GM21737 (cell line): Measurements from ENCODE around the gene CDC42BPB.

Source experiments
- ATAC-seq: cut with Tn5 transposase; IDR thresholded peaks from one replicate; pipeline ENCODE4 v1.9.1; 2021; ENCODE audit warnings: mild to moderate bottlenecking, moderate library complexity; ENCODE audit not compliant: unreplicated experiment

The CDC42BPB gene

DNA sequence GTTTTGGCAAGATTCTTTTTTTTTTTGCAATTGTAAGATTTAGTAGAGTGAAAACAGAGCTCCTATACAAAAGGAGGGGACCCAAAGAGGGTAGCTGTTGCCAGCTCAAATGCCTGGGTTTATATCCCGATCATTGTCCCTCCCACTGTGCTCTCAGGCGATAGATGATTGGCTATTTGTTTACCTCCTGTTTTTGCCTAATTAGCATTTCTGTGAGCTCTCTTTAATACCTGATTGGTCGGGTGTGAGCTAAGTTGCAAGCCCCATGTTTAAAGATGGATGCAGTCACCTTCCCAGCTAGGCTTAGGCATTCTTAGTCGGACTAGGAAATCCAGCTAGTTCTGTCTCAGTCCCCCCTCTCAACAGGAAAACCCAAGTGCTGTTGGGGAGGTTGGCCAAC lies 39.0 kb upstream of the CDC42BPB start:
- ATAC-seq, result no peak

DNA sequence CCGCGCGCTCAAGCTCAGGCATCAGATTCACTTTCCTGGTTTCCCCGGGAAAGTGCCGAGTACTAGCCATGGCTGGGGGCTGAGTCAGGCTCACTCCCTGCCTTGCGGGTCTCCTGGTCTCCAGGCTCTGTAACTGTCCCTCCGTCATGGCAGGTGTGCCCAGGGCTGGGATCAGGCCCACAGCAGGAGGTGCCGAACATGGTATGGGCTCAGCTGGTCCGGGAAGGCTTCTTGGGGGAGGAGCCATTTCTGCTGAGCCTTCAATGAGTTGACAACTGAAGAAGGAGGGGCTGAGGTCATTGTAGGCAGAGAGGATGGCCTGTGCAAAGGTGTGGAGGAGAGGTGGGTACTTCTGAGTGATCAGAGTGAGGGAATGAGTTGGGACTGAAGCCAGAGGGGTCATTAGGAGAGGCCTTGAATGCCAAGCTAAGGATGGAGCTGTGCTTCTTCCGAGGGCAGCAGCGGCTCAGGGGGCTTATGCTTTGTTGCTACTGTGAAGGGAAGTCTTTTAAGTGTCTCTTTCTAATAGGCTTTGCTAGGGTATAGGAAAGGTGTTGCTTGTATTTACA lies 37.9 kb upstream of the CDC42BPB start:
- ATAC-seq, result no peak

DNA sequence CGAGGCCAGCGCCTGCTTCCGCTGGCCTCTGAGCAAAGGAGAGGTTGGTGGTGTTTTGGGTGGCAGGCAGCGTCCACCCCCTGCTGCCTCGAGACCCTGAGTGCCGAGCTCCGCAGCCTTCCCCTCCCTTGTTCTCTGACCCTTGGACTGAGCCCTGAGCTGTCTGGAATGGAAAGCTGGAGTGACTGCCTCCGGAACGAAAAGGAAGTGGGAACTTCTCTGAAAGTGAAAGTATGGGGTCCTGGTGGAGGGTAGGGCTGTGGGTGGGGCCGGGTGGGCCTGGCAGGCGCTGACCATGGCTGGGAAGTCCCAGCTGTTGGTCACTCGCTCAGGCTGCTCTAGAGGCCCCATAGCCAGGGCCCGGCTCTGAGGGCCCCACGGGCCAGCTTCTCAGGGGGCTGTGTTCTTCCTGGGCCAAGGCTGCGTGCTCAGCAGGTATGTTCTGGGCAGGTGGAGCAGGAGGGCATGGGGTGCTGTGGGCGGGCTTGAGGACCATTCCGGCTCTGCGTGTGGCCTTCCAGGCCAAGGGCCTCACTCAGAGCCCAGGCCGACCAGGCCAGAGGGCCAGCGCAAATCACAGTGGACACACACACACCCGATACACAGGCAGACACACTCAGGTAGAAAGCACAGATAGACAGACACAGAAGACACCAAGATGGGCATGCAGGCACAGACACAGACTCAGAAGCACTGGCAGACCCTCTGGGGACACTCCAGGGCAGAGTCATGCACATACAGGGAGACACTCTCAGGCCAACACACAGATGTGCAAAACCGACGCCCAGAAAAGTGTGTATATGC lies 37.3 kb upstream of the CDC42BPB start, which contains the start of gene EXOC3L4:
EXOC3L4 (plus strand) TSS at position 320 of the 804 bp plus-strand sequence. CDS start 5,495 bp downstream, outside the sequence.
- no peak for ATAC-seq

DNA sequence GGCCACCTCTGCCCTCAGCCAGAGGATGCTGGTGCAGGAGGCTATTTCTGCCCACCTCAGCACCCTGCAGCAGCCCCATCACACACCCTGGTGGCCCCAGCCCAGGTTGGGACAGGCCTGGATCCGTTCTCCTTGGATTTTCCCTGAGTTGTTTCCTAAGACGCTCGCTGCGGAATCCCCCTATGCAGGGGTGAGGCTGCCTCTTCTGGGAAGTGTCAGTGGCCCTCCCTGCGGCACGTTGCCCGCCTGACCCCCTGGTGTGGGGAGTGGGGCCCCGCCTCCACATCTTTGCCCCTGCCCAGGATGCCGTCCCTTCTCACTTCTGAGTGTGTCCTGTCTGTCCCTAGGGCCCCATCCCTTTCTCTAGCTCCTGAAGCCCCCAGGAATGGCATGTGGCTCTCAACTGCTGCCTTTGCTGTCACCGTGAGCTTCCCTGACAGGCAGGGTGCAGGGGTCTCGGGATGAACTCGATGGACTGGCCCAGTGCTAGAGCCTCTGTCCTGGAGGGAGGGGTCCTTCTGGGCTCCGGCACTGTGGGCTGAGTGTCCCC lies 36.6 kb upstream of the CDC42BPB start:
- no peak for ATAC-seq

DNA sequence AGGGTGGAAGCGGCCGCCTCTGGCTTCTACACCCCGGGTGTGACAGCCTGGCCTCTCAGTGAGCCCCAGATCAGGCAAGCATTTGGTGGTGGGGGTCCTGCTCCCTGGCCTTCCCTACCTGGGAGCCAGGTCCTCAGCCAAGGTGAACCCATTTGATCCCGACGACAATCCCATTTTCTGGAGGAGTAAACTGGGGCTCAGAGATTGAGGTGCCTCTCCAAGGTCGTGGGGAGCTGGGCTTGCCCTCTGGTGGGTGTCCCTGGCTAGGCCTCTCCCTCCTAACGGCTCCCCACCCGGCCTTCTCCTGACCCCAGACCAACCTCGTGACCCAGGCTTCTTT lies 34.5 kb upstream of the CDC42BPB start:
- no peak for ATAC-seq

DNA sequence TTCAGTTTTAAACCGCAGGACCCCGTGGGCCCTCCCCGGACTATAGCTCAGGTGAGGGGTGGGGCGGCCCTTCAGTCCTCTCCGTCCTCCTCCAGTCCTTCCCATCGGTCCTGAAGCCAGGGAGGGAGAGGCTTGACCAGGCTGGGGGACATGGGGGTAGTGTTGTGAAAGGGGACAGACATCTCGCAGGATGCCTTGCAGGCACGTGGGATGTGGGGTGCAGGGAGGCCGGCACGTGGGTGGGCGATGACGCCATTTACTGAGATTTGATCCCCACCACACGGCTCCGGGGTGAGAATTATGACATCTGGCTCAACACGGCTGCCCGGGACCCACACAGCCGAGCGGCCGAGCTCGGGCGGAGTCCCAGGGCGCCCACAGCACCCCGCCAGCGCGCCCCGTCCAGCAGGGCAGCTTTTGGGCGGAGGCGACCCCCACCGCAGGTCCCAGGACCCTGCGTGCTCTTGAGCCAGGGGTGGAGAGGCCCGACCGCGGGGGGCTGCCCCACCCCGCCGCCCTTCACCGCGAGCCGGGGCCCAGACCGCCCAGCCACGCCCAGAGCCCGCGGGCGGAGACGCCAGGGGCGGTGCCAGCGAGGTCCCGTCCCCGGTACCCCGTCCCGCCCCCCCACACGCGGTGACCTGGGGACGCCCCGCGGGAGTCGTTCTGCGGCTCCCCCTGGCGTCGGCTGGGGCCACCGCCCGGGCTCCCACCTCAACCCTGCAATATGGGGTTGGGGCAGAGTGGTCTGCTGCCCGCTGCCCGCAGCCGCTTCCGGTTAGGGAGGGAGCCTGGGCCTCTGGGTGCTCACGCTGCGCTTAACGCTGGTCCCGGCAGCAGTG lies 33.9 kb upstream of the CDC42BPB start:
- no peak for ATAC-seq

DNA sequence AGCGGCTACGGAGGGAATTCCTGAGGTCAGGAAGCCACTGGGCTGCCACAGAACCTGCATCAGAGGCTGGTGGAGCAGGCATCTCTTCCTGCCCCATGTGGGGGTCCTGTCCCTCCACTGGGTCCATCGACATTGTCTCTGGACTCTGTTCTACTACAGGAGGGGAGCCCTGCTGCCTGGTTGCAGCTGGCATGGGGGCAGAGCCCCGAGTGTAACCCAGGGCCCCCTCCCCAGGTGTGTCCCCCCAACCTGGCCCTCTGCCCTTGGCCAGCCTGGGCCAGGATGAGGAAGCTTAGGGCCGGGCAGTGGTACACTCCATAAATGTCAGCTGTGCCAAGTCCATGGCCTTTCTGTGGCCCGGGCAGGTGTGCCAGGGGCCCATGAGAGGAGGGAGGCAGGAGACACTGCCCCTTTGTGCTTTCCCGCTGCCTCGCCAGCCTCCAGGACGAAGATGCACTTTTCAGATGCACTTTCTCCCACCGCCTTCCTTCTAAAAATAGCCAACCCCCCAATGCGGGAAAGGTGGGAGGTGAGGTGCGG lies 33.2 kb upstream of the CDC42BPB start:
- ATAC-seq, result no peak

DNA sequence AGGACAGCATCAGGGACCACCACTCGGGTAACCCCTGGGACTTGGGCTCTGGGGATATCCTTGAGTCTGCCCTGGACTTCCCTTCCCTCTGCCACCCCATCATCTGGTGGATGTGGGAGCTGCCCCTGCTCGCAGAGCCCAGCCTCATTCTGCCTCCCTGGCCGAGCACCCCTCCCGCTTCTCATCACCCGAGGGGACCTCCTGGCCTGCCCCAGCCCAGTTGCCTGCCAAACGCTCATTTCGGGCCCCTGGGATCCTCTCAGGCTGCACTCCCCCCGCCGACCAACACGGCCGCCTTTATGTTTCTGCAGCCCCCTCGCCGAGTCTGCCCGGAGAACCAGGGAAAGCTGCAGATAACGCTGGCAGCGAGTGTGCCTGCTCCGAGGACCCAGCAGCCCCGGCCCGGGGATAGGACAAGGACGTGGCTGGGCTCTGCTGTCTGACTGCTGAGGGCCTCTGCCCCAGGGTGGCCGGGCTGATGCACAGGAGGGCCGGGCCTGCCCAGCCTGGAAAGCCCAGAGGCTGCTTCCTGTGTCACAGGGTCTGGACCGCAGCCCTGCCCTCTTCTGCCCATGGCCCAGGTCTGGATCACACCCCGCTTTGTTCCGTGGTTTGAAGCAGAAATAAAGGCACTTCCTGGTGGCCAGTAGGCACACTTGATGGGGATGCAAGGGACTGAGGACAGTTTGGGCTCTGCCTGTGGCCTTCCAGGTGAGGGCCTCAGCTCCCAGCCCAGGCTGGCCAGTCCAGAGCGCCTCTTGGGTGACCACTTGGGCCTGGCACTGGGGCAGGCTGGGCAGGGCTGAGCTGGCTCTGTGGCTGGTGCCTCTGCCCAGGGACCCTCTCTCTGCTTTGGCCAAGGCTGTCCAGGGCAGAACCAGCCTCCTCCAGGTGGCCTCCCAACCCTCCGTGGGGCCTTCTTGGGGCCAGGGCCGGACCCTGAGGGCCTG lies 32.3 kb upstream of the CDC42BPB start:
- no peak for ATAC-seq

DNA sequence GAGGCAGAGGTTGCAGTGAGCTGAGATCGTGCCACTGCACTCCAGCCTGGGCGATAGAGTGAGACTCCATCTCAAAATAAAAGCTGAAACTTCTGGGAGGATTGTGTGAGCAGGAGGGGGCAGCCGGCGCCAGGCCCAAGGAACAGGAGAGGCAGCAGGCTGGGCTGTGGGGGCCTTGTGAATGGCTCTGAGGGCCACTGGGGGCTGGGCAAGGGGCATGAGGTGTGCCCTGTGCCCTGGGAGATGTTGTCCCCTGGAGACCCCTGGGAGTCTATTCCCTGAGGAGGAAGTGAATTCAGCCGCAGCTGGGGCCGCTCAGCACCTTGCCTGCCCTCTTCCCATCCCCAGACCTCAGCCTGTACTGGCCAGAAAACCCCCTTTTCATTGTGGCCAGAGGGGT lies 31.6 kb upstream of the CDC42BPB start:
- no peak for ATAC-seq

DNA sequence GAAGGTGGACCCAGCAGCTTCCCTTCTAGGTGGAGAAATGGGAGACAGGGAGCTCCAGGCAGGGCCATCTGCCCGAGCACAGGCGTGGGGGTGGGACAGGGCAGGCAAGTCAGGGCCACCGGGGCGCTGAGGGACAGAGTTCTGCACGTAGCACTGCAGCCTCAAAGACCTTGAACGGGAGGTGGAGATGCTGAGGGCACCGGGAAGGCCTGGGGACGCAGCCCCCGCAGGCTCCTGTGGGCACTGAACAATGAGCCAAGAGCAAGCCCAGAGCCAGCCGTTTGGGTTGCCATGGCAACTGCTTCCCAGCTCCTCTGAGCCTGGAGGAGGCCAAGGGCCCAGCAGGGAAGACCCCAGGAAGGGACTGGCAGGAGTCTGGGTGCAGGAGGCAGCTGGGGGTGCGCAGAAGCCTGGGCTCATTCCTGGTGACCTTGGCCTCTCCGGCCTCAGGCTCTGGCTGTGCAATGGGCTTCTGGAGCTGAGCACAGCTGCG lies 30.0 kb upstream of the CDC42BPB start:
- ATAC-seq, result no peak

DNA sequence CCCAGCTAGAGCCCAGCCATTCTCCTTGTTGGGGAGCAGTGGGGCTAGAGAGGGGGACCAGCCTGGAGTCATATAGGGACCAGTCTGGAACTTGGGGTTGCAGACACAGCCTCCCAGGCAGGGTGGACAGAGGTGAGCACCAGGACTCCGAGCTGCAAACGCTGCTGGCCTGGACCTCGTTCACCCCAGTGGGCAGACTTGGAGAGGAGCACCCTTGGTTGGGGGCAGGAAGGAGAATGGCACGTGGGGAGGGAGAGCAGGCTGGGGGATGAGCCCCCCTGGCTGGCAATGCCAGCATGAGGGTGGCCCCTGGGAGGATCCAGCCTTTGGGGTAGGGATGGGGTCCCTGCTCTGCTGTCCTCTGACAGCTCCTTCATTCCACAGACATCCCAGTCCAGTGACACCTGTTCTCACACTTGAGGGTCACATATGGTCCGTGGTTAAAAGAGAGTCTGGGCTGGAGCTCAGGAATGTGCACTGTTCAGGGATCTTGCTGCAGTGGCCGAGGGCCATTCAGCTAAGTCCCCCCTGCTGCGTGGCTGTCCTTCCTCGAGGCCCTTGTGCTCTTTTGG lies 29.5 kb upstream of the CDC42BPB start:
- ATAC-seq, result no peak

DNA sequence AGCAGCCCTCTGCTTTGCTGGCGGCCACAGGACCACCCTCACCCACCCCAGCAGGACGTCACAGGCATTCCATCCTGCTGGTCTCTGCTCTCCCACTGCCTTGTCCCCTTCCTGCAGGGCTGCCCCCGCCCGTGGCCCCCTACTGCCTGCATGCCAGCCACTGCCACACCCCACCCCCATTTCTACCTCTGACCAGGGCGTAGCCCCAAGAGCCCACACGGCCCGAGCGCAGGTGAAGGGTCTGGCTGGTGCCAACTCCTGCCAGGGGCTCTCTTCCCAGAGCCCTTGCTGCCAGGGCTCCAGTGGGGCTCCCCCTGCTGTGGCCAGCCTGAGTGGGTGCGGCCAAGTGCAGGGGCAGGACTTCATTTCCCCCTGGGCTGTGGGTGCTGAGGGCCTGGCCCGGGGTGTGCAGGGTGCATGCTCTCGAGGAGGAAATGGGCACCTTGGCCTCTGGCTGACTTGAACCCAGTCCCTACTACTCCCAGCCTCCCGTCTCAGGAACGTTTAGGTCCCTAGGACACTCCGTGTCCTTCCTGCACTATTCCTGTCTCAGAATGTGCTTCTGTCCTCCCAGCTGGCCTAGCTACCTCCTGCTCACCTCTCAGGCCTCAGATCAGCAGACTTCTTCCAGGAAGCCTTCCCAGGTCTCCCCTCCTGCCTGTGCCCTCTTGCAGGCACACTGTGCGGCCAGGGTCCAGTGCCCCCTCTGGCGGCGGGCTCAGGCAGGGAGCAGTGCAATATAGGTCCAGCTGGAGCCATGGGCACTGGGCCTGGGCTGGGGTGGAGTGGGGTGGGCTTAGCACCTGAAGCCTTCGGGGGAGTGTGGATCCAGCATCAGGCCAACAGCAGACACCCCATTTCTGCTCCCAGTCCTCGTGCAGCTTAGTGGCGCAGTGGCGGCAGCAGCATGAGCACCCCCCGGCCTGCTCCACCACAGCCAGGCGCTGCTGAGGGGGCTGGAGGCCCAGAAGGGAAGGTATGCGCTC lies 28.1 kb upstream of the CDC42BPB start:
- no peak for ATAC-seq

DNA sequence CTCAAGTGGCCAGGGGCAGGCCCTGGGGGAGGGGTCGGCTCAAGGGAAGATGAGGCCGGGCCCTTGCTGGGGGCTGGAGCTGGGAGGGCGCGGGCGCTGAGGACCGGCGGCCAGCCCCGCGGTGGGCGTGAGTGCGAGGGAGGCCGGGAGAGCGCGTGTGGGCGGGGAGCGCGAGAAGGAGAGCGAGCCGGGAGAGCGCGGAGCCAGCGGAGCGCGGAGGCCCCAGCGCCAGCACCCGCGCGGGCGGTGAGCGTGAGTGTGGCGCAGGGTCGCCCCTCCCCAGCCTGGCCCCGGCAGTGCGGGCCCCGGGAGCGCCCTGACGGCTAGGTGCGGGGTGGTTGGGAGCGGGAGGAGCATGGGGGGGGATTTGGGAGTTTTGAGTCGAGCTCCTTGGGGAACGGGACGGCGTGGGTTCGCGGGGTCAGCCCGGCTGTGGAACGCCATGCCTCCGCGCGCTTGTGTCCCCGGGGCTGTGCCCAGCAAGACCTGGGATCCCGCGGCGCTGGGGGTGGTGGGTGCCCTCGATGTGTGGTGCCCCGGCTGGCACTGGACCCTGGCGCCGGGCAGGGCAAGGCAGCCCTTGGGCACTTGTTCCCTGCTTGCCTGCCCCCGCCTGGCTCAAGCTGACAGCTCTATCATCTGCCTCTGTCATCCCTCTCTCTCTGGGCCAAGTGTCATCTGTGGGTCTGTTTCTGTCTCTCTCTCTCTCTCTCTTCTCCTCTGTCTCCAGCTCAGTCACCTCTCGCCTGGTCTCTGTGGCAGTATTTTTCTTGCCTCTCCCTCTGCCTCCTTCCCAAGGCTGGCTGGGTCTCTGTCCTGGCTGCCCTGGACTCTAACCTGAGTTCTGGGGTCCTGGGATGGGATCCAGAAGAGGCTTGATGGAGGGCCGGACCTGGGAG lies 26.9 kb upstream of the CDC42BPB start, which contains the start of gene LBHD2:
LBHD2 (plus strand) TSS at position 190 of the 899 bp plus-strand sequence. CDS start 1,803 bp downstream, outside the sequence.
- no peak for ATAC-seq

DNA sequence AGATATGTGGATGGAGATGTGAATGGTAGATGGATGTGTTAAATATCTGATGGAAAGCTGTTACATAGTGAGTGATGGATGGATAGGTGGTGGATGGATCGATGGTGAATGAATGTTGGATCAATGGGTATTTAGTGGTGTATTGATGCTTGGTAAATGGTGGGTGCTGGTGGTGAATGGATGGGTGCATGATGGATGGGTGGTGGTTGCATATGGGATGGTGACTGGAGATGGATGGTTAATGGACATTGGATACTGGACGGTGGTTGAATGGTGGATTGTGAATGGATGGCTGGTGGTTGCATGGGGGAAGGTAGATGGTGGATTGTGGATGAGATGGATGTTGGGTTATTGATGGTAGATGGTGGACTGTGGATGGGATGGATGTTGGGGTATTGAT lies 24.6 kb upstream of the CDC42BPB start:
- ATAC-seq, result no peak

DNA sequence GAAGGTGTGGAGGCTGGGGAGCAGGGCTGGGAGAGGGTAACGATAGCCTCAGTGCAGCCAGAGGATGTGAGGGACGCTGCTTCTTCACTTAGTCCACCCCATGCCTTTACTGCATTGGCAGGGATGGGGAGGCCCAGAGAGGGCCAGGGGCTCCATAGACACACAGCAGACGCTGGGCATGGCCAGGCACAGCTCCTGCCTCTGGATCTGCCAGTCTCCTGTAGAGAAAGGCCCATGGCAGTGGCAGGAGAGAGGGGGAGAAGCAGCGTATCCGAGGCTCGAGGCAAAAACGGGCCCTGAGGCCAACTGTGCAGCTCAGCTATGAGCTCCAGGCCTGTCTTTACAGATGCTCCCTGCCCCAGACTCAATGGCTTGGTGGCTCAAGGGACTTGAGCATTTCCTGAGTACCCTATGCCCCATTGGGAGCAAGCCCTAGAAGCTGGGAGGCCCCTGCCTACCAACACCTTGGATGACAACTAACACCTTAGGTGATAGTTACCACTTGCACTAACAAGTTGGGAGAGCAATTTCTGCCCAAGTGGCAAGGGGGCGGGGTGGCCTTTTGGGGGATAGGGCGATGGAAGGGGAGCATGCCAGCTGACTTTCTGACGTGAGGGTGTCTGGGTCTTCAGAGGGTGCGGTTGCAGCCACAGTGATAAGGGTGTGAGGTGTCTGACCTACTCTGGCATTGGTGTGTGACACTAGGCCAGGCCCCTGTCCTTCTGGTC lies 21.7 kb upstream of the CDC42BPB start:
- ATAC-seq, result no peak

DNA sequence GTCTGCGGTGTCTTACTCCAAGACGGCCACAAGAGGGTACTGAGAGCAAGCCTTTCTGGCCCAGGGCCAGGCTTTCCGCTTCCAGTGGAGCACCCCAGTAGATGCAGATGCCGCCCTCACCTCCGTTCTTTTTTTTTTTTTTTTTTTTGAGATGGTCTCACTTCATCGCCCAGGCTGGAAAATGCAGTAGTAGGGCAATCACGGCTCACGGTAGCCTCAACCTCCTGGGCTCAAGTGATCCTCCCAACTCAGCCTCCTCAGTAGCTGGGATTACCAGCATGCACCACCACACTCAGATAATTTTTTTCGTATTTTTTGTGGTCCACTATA lies 21.0 kb upstream of the CDC42BPB start:
- peak; percentile 42 for ATAC-seq
